Stomach (tissue), 4 donors: ENCODE measurements around the gene KLHL30.

ENCODE experiments used
- CTCF ChIP-seq, 7 experiments: fragments of 450-650 bp in 4 of 7; fragments of 200-600 bp in 3 of 7; sonication (generic) in 3 of 7; IDR thresholded peaks; one replicate each; pipeline ENCODE4 v1.5.1; 2016 to 2019; ENCODE audit warnings: antibody characterized with exemption in 7 of 7, control low read depth in 2 of 7, mild to moderate bottlenecking in 1 of 7
- POLR2A ChIP-seq, 4 donors: fragments of 450-650 bp; IDR thresholded peaks; one replicate each; pipeline ENCODE4 v1.6.1; 2016; ENCODE audit warnings: antibody characterized with exemption in 4 of 4, control low read depth in 2 of 4, mild to moderate bottlenecking in 1 of 4, moderate library complexity in 1 of 4
- POLR2AphosphoS5 ChIP-seq, 3 donors: sonication (generic); formaldehyde crosslinking; IDR thresholded peaks; one replicate each; pipeline ENCODE4 v1.6.1; 2016; ENCODE audit warnings: antibody characterized with exemption in 3 of 3

GRCh38 chr2:238123218-238123971 lies 15.1 kb upstream of the KLHL30 start:
- TF ChIP-seq CTCF (IDR thresholded peaks at IDR 0.05) (no peak), POLR2A (IDR thresholded peaks at IDR 0.05) (no peak), POLR2AphosphoS5 (IDR thresholded peaks at IDR 0.05) (no peak)
